Astrocyte of the cerebellum (primary cell): Measurements from ENCODE around the gene SIPA1L3.

Experiments used
- DNase-seq: peaks from one replicate; pipeline ENCODE4 v3.0.0-alpha.2; 2011; ENCODE audit warnings: low read depth
- H3K4me3 ChIP-seq: 2 replicates; pipeline ENCODE4 v1.5.1; 2011; ENCODE audit warnings: mild to moderate bottlenecking, low read depth, low read length, moderate library complexity
- CTCF ChIP-seq: IDR thresholded peaks from 2 replicates; pipeline ENCODE4 v1.5.1; 2012; ENCODE audit warnings: low read length, low read depth, moderate library complexity, mild to moderate bottlenecking; ENCODE audit errors: missing control alignments
- in situ Hi-C: cut with HindIII; loops from 2 replicates; pipeline ENCODE4 v1.10.0; 2017; ENCODE audit warnings: low sequenced_read_pairs

Gene SIPA1L3

GRCh38 chr19:37941782-37942515 is 34.9 kb downstream of the SIPA1L3 start:
- H3K4me3 ChIP-seq = no peak overlapping the region
- DNase-seq = no peak
- in situ Hi-C loops = no loop called here
- no peak for TF ChIP-seq CTCF

- no peak for TF ChIP-seq CTCF
- in situ Hi-C loops = no loop called here
- DNase-seq = no peak
- H3K4me3 ChIP-seq = no peak overlapping the region
These were observed 35.5 kb downstream of the SIPA1L3 start for GRCh38 chr19:37942516-37942902.

GRCh38 chr19:37943480-37943879 is 36.5 kb downstream of the SIPA1L3 start:
- no peak overlapping the region for H3K4me3 ChIP-seq
- no peak for TF ChIP-seq CTCF
- in situ Hi-C loops = no loop called here
- DNase-seq = no peak

- in situ Hi-C loops = no loop called here
- no peak overlapping the region for H3K4me3 ChIP-seq
- no peak for TF ChIP-seq CTCF
- no peak for DNase-seq
These were observed 39.1 kb downstream of the SIPA1L3 start for GRCh38 chr19:37946132-37946531.

GRCh38 chr19:37947778-37948177 is 40.8 kb downstream of the SIPA1L3 start:
- no peak for TF ChIP-seq CTCF
- no peak for DNase-seq
- H3K4me3 ChIP-seq = no peak overlapping the region
- in situ Hi-C loops = no loop called here

GRCh38 chr19:37948362-37948761 is 41.4 kb downstream of the SIPA1L3 start:
- H3K4me3 ChIP-seq = no peak overlapping the region
- no peak for TF ChIP-seq CTCF
- DNase-seq = no peak
- in situ Hi-C loops = no loop called here
